GM20431 (cell line): ENCODE data around the gene FARS2.

ENCODE experiments used
- in situ Hi-C: fragments of 300-500 bp; cut with MseI, MboI; formaldehyde crosslinking; loops from one replicate; pipeline ENCODE4 v1.15.0; 2020; ENCODE audit warnings: low sequenced_read_pairs; ENCODE audit not compliant: unreplicated experiment

FARS2 gene

DNA sequence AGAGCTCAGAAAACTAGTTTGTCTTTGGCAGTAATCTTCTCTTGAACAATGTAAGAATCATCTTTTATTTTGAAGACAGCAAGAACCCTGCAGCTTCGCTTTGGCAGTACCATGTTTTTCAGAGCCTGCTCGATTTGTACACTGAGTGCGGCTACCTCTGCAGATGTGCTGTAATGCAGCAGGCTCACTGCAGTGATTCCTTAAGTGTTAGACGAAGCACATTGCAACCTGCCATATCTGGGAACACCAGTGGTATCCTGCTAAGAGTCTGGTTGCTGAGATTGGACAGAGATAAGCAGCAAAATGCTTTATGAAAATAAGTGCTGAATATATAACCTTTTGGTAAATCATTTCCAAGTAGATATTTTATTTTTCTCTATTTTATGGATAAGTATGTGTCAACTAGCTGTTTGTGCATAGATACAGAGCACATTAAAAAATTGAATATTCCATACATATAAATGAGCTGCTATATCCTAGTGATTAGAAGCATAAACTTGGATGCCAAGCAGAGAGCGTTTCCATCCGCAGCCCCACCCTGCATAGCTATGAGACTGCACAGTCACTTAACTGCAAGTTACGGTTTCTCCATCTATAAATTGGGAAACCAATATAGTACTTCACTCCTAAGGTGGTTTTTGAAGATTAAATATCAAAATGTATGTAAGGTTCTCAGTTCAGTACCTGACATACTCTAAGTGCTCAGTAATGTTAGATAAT is 328.3 kb downstream of the FARS2 start:
- in situ Hi-C loops, result no loop called here

DNA sequence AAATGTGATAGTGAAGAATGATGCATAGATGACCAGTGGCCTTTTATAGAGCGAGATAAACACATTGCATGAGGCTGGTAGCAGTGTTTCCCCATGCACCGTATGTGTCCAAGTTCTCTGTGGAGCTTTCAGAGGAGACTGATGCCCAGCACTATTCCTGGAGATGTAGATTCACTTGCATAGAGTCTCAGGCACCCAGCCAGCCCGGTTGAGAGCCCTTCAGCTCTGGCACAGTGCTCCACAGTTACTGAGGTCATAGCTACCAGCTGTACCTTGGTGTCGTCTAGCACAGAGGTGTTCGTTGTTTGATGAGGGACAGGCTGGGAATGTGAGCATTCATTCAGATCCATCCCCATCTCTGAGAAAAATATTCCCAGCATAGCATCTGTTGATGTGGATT is 328.9 kb downstream of the FARS2 start:
- in situ Hi-C loops, result no loop called here

DNA sequence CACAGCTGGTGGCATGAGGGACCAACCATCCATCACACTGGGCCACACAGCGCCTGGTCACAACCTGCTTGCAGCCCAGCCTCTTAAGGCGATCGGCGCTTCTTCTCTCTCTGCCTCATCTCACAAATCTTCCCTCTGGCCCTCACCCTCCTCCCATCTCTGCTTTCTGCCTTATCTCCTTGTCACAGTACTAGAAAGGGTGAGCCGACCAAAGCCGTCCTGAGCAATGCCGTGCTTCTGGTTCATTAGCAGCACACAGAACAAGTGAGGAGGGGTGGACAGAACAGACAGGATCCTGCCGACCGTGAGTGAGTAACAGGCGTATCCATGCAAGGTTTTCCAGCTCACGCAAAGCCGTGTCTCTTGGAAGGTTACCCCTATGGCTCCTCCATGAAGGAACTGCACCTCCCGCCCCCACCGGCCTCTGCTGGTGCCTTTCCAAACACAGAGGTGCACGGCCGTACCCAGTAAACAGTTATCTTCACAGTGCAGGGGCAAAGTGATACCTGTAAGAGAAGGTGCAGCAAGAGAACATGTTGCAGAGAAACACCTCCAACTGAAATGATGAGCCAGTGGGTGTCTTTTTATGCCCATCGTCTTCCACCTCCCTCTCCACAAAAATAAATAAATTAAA is 331.7 kb downstream of the FARS2 start:
- in situ Hi-C loops, result no loop called here

DNA sequence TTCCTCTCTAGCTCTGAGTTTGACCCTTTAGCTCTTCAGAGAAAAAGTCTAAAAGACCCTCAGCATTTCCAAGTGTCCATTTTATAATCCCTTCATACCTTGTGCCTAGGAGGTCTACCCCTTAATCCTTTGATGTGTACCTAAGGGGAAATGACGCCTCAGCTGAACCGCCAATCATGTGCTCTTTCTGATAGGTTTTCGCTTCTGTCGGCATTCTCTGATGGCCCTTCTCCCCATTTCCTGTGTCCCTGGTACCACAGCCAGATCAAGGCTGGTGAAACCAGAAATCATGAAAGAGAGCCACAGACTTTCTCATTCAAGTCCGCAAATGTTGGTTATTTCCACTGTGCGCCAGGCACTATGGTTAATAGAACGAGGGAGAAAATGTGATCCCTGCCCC is 333.9 kb downstream of the FARS2 start:
- in situ Hi-C loops, result no loop called here

DNA sequence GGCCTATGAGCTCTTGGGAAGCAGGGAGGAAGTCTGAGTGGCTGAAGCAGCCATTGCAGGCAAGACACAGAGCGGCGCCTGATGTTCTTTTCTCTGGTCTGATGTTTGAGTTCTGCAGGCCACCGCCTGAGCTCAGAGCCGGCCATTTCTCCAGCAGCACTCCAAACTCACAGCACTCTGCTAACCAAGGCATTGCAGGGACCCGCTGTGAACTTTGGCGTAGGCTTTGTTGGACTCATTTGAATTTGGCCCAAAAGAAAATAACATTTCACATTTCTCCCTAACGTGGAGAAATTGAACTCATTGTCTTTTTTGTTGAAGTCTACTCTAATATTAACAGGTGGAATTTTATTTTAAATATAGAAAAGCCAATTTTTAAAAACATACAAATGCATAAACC is 336.1 kb downstream of the FARS2 start:
- in situ Hi-C loops, result no loop called here

DNA sequence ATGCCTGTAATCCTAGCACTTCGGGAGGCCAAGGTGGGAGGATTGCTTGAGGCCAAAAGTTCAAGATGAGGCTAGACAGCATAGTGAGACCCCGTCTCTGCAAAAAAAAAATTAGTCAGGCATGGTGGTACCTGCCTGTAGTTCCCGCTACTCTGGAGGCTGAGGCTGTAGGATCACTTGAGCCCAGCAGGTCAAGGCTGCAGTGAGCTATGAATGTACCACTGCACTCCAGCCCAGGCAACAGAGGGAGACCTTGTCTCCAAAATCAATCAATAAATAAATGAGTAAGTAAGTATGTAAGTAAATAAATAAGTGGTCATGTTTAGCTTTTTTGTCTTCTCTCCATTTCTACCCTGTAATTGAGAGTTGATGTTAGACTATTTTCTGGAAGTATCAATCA is 336.8 kb downstream of the FARS2 start:
- in situ Hi-C loops, result no loop called here

DNA sequence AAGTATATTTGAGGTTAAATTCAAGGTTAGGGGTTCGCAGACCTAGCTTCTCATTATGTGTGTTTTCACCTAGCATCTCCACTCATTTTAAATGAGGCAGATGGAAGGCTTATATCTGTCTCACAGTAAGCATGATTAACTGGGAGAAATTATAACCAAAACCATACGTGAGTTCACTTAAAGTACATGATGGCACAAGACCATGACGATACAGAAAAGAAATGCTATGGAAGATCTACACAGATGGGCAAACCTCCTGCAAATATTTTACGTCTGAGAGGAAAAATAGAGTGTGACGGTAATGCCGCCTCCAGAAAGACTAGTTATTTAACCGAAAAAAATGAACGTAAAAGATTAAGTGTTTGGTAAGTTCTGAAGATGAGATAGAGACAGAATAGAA is 337.8 kb downstream of the FARS2 start:
- in situ Hi-C loops, result no loop called here

DNA sequence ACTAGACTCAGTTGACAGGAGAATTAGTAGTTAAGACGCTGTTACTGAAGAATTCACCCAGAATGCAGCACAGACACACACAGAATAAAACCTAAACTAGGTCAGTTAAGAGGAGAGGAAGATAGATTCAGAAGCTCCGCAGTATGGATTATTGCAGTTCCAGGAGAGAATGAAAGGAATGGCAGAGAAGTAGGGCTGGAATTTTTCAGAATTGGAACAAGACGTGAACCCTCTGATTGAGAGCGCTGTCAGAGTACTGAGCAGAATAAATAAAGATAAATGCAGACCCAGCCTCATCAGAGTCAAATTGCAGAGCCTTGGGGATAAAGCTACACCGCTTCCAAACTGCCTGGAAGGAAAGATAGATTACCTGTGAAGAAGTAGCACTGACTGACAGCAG is 344.6 kb downstream of the FARS2 start:
- in situ Hi-C loops, result no loop called here

DNA sequence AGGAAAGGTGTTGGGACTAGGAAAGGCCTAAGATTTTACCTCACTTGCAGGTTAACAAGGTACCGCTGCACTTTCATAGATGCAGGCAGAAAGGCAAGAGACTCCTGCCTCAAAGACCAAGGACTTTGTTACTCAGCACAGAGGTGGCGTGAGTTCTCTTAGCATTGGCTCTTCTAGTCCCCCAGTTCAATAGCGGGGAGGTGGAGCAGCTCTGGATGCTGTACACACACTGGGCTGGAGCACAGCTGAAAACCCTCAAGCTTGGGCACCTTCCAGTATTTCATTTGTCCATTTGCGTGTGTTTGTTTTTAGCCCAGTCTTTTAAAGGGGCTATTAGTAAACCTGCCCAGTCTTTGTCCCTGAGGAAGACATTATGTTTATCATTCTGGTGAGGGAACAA is 345.2 kb downstream of the FARS2 start:
- in situ Hi-C loops, result no loop called here

DNA sequence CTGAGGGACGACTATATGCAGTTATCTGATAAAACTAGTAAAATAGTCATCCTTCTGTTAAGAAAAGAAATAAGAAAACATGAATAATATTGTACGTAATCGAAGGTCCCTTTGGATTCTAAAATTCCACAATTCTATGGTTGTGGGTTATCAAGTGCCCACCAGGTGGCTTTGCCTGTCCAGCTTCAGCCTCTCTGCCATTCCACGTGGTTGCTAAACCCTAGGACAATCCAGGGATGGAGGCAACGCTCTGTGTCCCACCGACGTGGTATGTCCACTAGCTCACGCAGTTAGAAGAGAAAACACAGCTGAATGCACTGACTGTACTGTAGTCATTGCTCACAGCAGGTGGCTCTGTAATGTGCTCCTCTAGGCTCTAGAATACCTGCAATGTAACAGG is 349.3 kb downstream of the FARS2 start:
- in situ Hi-C loops, result no loop called here

DNA sequence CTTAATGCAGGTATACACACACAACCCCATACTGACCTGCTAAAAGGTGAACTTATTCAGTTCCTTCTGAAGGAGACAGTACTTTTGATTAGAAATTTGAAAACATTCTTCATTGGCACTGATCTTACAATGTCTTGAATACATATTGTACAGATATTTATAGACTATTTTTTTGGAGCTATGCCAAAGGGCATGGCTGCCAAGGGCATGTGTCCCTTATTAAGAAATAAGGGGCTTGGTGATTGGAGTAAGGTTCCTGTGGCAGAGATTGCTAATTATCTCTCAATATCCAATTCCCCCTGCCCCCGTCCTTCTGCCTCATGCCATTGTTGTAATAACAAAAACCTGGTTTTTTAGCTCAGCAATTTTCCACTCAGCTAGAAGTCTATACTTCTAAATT is 355.9 kb downstream of the FARS2 start:
- in situ Hi-C loops, result no loop called here

DNA sequence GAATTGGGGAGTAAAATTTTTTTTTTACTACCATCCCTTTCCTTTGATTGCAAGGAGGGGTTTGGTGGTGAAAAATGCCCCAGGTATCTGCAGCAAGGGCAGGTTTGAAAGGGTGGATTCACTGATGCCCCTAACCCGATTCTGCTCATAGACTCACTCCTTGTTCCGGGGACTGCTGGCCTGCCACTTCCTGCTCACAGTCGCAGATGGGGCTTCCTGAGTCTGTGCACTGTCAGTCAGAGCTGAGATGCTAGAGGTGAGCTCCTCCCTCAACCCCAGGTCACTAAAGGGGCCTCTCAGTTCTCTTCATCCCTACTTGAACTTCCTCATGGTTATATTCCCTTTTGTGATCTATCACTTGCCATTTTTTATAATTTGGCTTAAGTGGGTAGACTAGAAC is 357.9 kb downstream of the FARS2 start:
- in situ Hi-C loops, result no loop called here

DNA sequence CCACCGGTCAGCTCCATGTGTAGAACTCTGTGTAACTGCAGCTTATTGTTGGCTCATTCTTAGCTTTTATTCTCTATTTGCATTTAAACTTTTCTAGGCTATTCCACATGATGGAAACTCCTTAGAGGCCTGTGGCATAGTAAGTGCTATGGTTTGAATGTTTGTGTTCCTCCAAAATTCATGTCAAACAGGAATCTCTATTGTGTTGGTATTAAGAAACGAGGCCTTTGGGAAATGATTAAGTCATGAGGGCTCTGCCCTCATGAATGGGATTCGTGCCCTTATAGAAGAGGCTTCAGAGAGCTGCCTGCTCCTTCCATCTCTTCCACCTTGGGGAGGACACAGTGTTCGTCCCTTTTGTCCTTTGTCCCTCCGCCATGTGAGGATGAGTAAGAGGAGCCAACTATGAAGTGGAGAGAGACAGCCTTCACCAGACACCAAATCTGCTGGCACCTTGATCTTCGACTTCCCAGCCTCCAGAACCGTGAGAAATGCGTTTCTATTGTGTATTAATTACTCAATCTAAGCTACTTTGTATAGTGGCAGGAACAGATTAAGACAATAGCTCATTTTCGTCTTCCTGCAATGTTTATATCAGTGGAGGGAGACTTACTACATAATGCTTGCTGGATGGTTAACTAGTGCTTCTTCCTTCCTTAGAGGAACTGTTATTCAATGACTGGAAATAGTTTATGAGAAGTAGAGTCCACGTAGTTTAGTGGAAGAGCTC is 361.1 kb downstream of the FARS2 start:
- in situ Hi-C loops, result no loop called here

DNA sequence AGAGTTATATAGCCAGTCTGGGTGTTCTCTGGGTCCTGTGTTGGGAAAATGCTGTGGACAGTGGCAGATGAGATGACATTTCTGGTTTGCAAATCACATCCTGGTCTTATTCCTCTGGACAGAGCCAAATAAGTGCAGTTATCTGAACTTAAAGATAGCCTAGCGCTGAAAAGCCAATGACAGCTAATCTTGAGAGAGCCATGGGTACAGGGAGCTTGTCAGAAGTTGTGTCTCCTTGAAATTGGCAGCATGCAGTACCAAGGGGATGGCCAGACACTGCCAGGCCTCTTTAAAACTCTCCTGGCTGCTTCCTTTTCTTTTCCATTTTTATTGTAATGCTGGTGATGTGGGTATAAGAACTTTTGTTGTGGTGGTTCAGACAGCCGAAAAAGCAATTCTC is 362.5 kb downstream of the FARS2 start:
- in situ Hi-C loops, result no loop called here

DNA sequence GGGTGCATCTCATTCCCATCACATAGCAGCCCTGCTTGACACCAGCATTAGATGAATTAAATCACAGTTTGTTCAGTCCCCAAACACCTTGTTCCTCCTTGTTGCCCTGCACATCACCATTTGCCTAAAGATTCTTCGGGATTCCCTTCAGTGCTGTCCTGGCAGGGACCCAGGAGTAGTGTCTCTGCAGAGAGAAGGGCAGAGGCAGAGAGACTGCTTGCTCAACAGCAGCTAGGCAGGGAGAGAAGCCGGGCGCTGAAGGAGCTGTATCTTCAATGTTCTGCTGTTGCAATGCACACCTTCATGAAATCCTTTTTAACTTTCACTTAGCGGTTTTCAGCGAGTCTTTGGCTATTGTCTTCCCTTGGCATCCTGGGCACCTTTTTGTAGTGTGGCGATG is 362.9 kb downstream of the FARS2 start:
- in situ Hi-C loops, result no loop called here

DNA sequence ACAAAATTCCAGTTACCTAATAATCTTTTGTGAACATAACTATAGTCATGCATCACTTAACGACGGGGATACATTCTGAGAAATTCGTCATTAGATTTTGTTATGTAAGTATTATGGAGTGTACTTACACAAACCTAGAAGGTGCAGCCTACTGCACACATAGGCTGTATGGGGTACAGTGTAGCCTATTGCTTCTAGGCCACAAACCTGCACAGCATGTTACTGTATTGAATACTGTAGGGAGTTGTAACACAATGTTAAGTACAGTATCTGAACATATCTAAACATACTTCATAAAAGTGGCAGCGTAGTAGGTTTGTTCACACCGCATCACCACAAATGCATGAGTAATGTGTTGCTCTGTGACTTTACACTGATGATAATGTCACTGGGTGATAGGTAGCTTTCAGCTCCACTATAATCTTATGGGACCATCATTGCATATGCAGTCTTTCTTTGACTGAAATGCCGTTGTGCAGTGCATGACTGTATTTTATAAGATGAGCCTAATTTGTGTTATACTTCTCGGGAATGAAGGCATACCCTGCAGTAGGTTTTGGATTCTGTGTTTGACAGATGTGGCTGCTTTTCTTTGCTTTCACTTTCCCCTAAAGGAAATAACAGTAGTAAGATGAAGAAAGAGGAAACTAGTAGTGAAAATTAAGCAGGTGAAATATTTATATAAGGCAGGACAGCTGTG is 365.6 kb downstream of the FARS2 start:
- in situ Hi-C loops, result no loop called here

DNA sequence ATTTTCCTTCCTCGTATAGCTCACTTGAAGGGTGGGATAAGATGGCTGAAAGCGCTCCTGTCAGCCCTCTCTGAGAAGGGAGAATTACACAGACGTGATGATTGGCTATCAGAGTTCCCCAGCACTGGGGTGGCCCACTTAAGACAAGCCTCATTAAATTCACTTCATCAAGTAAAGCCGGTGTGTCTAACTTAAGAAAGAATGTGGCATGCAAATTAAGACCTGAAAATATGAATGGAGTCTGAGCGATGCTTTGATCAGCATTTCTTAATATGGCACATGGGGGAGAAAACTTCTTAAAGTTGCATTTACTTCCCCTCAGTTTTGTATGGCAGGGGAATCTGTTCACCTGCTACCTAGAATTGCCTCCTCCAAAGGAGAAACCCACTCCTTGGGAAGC is 369.3 kb downstream of the FARS2 start:
- in situ Hi-C loops, result no loop called here

DNA sequence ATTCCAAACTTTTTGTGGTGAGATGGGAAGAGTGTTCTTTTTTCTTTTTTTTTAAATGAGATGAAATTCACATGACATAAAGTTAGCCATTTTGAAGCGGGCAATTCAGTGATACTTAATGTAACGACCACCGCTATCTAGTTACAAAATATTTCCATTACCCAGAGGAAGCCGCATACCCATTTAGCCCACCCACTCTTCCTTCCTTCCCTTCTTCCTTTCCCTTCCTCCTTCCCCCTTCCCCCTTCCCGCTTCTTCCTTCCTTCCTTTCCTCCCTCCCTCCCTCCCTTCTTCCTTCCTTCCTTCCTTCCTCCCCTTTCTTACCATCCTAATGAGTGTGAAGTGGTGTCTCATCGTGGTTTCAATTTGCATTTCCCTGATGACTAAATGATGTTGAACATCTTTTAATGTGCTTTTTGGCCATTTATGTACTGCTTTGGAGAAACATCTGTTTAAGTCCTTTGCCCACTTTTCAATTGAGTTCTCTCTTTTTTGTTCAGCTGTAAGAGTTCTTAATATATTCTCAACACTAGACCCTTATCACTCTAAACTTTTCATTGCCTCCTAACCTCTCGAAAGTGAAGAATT is 371.1 kb downstream of the FARS2 start:
- in situ Hi-C loops, result no loop called here

DNA sequence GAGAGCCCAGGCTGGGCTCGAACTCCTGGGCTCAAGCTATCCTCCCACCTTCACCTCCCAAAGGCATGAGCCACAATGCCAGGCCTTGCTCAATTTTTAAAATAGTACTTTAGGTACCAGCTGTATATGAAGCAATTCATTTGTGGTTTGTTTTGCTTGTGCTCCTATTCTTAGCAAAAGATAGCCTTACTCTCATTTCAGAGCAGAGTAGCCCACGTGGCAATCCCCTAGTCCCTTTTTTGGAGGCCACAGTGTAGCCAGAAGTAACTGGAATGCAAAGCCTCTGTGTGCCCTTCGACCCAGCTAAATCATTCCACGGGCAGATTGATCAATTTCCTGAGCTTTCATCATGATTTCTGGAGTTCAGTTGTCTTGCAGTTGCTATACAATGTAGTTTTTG is 373.2 kb downstream of the FARS2 start:
- in situ Hi-C loops, result no loop called here

DNA sequence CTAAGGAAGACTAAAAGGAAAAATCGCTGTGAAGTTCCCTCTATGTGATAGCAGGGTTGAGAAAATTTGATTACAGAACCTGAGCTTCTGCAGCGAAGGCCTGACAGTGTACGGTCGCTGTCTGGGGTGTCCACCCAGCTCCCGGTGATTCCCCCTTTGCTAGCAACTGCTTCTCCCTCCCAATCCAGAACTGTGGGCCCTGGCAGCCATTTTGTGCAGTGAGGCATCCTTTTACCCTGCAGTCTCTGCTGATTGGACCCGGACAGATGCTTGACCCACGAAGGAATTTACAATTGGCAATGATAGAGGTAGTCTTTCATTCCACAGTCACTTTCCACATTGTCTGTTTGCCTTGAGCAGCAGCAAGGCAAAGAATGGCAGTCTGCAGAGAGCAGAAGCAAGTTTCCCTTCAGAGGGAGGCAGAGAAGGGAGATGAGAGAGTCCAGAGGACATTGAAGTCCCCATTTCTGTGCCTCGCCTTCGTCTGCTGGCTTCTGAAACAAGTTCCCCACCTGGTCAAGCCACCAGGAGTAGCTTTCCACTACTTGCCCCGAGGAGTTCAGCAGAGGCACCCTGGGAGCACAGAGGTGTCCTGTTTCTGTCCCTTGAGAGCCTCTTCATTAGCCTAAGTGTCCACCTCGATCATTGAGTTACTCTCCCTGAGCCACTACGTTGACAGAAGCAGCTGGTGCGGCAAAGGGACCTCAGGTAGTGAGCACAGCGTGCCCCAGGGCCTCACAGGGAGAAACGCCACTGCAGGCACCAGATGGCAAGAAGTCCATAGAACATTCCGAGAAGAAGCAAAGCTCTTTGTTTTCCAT is 375.1 kb downstream of the FARS2 start:
- in situ Hi-C loops, result no loop called here
